Activated naive CD4-positive, alpha-beta T cell (primary cell): ENCODE results near the gene CUTC.

ENCODE experiments used
- DNase-seq, 4 experiments: peaks; one replicate each; lab custom pipeline; 2025; lab: John Stamatoyannopoulos, UW

The CUTC gene

GRCh38 chr10:99784016-99784726 is 52.1 kb downstream of the CUTC start:
- no peak for DNase-seq

GRCh38 chr10:99784727-99785441 is 52.9 kb downstream of the CUTC start:
- DNase-seq: no peak

- DNase-seq: no peak
These were observed 53.6 kb downstream of the CUTC start for GRCh38 chr10:99785646-99786045.

GRCh38 chr10:99787311-99787710 is 55.3 kb downstream of the CUTC start:
- no peak for DNase-seq

GRCh38 chr10:99787782-99788445 is 55.9 kb downstream of the CUTC start:
- no peak for DNase-seq

- no peak for DNase-seq
These were observed 56.7 kb downstream of the CUTC start for GRCh38 chr10:99788598-99789256.

- no peak for DNase-seq
These were observed 59.8 kb downstream of the CUTC start for GRCh38 chr10:99791831-99792230.

- no peak for DNase-seq
These were observed 61.8 kb downstream of the CUTC start for GRCh38 chr10:99793819-99794218.

- DNase-seq: no peak
These were observed 64.9 kb downstream of the CUTC start for GRCh38 chr10:99796928-99797327.

- no peak for DNase-seq
These were observed 66.0 kb downstream of the CUTC start for GRCh38 chr10:99798031-99798430.

GRCh38 chr10:99798920-99799319 is 66.9 kb downstream of the CUTC start:
- DNase-seq: no peak

GRCh38 chr10:99799613-99800012 is 67.6 kb downstream of the CUTC start:
- DNase-seq: no peak

- DNase-seq: no peak
These were observed 72.4 kb downstream of the CUTC start for GRCh38 chr10:99804471-99804870.

- no peak for DNase-seq
These were observed 73.2 kb downstream of the CUTC start for GRCh38 chr10:99805190-99805589.
